NCI-H226 (cell line): ENCODE measurements around the gene CEP43.

Experiments used
- DNase-seq: peaks from one replicate; pipeline ENCODE4 v3.0.0-alpha.2; 2015

Gene CEP43

GRCh38 chr6:166969390-166970002 lies 29.7 kb upstream of the CEP43 start:
- DNase-seq = no peak

- no peak for DNase-seq
Measured at GRCh38 chr6:166970091-166970490, 29.1 kb upstream of the CEP43 start.

- DNase-seq = no peak
Measured at GRCh38 chr6:166970776-166971175, 28.4 kb upstream of the CEP43 start.

- DNase-seq = no peak
Measured at GRCh38 chr6:166971271-166971670, 27.9 kb upstream of the CEP43 start.

GRCh38 chr6:166972101-166972500 lies 27.1 kb upstream of the CEP43 start:
- no peak for DNase-seq

GRCh38 chr6:166976636-166977035 lies 22.6 kb upstream of the CEP43 start:
- no peak for DNase-seq

GRCh38 chr6:166977621-166978525 lies 21.3 kb upstream of the CEP43 start:
- DNase-seq = no peak

- DNase-seq = no peak
Measured at GRCh38 chr6:166980738-166981137, 18.5 kb upstream of the CEP43 start.

GRCh38 chr6:166987448-166987847 lies 11.7 kb upstream of the CEP43 start:
- DNase-seq = no peak

- DNase-seq = no peak
Measured at GRCh38 chr6:166987930-166988329, 11.3 kb upstream of the CEP43 start.

GRCh38 chr6:166988674-166989201 lies 10.5 kb upstream of the CEP43 start:
- DNase-seq = no peak

- no peak for DNase-seq
Measured at GRCh38 chr6:166989427-166990032, 9.7 kb upstream of the CEP43 start.

- DNase-seq = peak; percentile 75
Measured at GRCh38 chr6:166996406-166996805, 2.8 kb upstream of the CEP43 start.

GRCh38 chr6:166997348-166997747 lies 1.8 kb upstream of the CEP43 start:
- DNase-seq = no peak

- peak; percentile 84 for DNase-seq
Measured at GRCh38 chr6:166997768-166998255, 1.4 kb upstream of the CEP43 start.

- peak; percentile 89 for DNase-seq
Measured at GRCh38 chr6:166998256-166999144, 697 bp upstream of the CEP43 start.

- no peak for DNase-seq
Measured at GRCh38 chr6:166999884-167000253, 672 bp downstream of the CEP43 start.

- no peak for DNase-seq
Measured at GRCh38 chr6:167000759-167001158, 1.6 kb downstream of the CEP43 start.

- DNase-seq = no peak
Measured at GRCh38 chr6:167005350-167006159, 6.4 kb downstream of the CEP43 start.

GRCh38 chr6:167007985-167008384 lies 8.8 kb downstream of the CEP43 start:
- no peak for DNase-seq

GRCh38 chr6:167013067-167013466 lies 13.9 kb downstream of the CEP43 start:
- DNase-seq = no peak

GRCh38 chr6:167013946-167014345 lies 14.7 kb downstream of the CEP43 start:
- DNase-seq = no peak
